HL-60 (cell line): ENCODE measurements around the gene OSBPL8.
A peak's percentile ranks its signal among the peaks of the same experiment; 100 is the strongest.

ENCODE experiments used
- DNase-seq, 2 experiments: peaks; one replicate each; pipeline ENCODE4 v3.0.0-alpha.2; 2010 to 2020; ENCODE audit warnings: low read depth in 1 of 2, low spot score in 1 of 2
- H3K27ac ChIP-seq: fragments of 250-450 bp; sonication (Bioruptor Pico); replicated peaks from 2 replicates; pipeline ENCODE4 v1.5.1; 2020; ENCODE audit warnings: mild to moderate bottlenecking, moderate library complexity
- H3K27me3 ChIP-seq: fragments of 250-450 bp; sonication (Bioruptor Pico); 2 replicates; pipeline ENCODE4 v1.5.1; 2021; ENCODE audit warnings: mild to moderate bottlenecking, moderate library complexity; ENCODE audit not compliant: insufficient read depth, poor library complexity, severe bottlenecking
- H3K4me3 ChIP-seq: replicated peaks from 2 replicates; pipeline ENCODE4 v1.5.1; 2011; ENCODE audit warnings: mild to moderate bottlenecking, control low read depth, low read length; ENCODE audit not compliant: insufficient read depth
- CTCF ChIP-seq: IDR thresholded peaks from one replicate; pipeline ENCODE4 v1.5.1; 2011; ENCODE audit warnings: low read length, control low read depth, inconsistent platforms; ENCODE audit not compliant: insufficient read depth
- GABPA ChIP-seq: IDR thresholded peaks from 2 replicates; pipeline ENCODE4 v1.6.1; 2012; ENCODE audit warnings: low read depth
- POLR2AphosphoS5 ChIP-seq: IDR thresholded peaks from 2 replicates; pipeline ENCODE4 v1.6.1; 2012; ENCODE audit warnings: low read depth
- REST ChIP-seq: IDR thresholded peaks from 2 replicates; pipeline ENCODE4 v1.6.1; 2012; ENCODE audit warnings: low read depth; ENCODE audit not compliant: insufficient replicate concordance
- SPI1 ChIP-seq: IDR thresholded peaks from 2 replicates; pipeline ENCODE4 v1.6.1; 2012; ENCODE audit warnings: low read depth, mild to moderate bottlenecking, borderline replicate concordance

OSBPL8 gene

GRCh38 chr12:76310110-76310509 is 249.5 kb downstream of the OSBPL8 start:
- Histone ChIP-seq H3K27ac (no peak overlapping the region), H3K27me3 (no peaks in the 10 kb centered on the region), H3K4me3 (no peak overlapping the region)
- TF ChIP-seq GABPA (no peak), REST (no peak), POLR2AphosphoS5 (no peak), CTCF (no peak), SPI1 (no peak)
- no peak for DNase-seq

- Histone ChIP-seq H3K4me3 (no peak overlapping the region), H3K27me3 (no peaks in the 10 kb centered on the region), H3K27ac (no peak overlapping the region)
- DNase-seq: no peak
- no peak for TF ChIP-seq POLR2AphosphoS5
- no peak for TF ChIP-seq GABPA
These were observed 250.7 kb downstream of the OSBPL8 start for GRCh38 chr12:76308866-76309265.

GRCh38 chr12:76307083-76307482 is 252.5 kb downstream of the OSBPL8 start:
- Histone ChIP-seq H3K4me3 (no peak overlapping the region), H3K27me3 (no peaks in the 10 kb centered on the region), H3K27ac (no peak overlapping the region)
- TF ChIP-seq REST (no peak), SPI1 (no peak), POLR2AphosphoS5 (no peak), CTCF (no peak), GABPA (no peak)
- DNase-seq: no peak

GRCh38 chr12:76303989-76304460 is 255.5 kb downstream of the OSBPL8 start:
- no peak for TF ChIP-seq REST
- TF ChIP-seq POLR2AphosphoS5: no peak
- no peak for TF ChIP-seq GABPA
- no peak for TF ChIP-seq CTCF
- no peak; the same call in 1 of the 2 replicates for TF ChIP-seq SPI1
- DNase-seq: peak in 1 of 2 experiments; percentile 2
- H3K27me3 ChIP-seq: no peaks in the 10 kb centered on the region
- no peak overlapping the region for H3K27ac ChIP-seq
- H3K4me3 ChIP-seq: no peak overlapping the region
